ENCODE results near the gene CDC25C. TPM values are rescaled to one million over a fixed set of nuclear protein-coding genes. Genes with fewer than 3 reads are reported as not detected.

The CDC25C gene
- total RNA-seq, 1 donor from 2014 or later: not detected

GRCh38 chr5:138243794-138244193 lies 87.8 kb downstream of the CDC25C start:
- DNase-seq (no peak), ATAC-seq (peak; percentile 33)
- intact Hi-C loops (cut with micrococcal nuclease): no loop called here

- DNase-seq: peak; percentile 52
- peak; percentile 82 for ATAC-seq
- intact Hi-C loops (cut with micrococcal nuclease): no loop called here
Measured at GRCh38 chr5:138241688-138242571, 89.7 kb downstream of the CDC25C start.

- intact Hi-C loops (cut with micrococcal nuclease): no loop called here
- ATAC-seq (no peak), DNase-seq (no peak)
Measured at GRCh38 chr5:138240650-138241385, 90.8 kb downstream of the CDC25C start.

- ATAC-seq: no peak
- intact Hi-C loops (cut with micrococcal nuclease): no loop called here
- no peak for DNase-seq
Measured at GRCh38 chr5:138238034-138238433, 93.6 kb downstream of the CDC25C start.

Other genes with a start within 250 kb of the CDC25C start
- gene WNT8A, start 247.8 kb downstream of the CDC25C start, total RNA-seq: not detected
- gene NME5, start 192.4 kb downstream of the CDC25C start, total RNA-seq: 2.1 TPM
- 29.4 TPM for gene BRD8, start 153.2 kb downstream of the CDC25C start, total RNA-seq
- 0.59 TPM for gene KIF20A, start 152.7 kb downstream of the CDC25C start, total RNA-seq
- gene CDC23, start 118.5 kb downstream of the CDC25C start, total RNA-seq: 22.2 TPM
- 0.72 TPM for gene GFRA3, start 57.2 kb downstream of the CDC25C start, total RNA-seq
- gene FAM53C, start 6.5 kb upstream of the CDC25C start, total RNA-seq: 32.3 TPM
- gene KDM3B, start 20.9 kb upstream of the CDC25C start, total RNA-seq: 40.8 TPM
- gene REEP2, start 107.3 kb upstream of the CDC25C start, total RNA-seq: 6.3 TPM
- gene EGR1, start 133.7 kb upstream of the CDC25C start, total RNA-seq: 6.4 TPM
- gene ETF1, start 211.4 kb upstream of the CDC25C start, total RNA-seq: 86.2 TPM
- gene HSPA9, start 243.6 kb upstream of the CDC25C start, total RNA-seq: 311 TPM

Measured in left ventricle myocardium superior (tissue), 1 donor.